ENCODE data around the gene KCNJ11. TPM values are rescaled to one million over a fixed set of nuclear protein-coding genes. Genes with fewer than 3 reads are reported as not detected.

Gene KCNJ11
- total RNA-seq, 1 donor from 2014 or later: 1.2 TPM

- no peak for DNase-seq
- Mint-ChIP-seq H3K4me3 (ENCODE audit: unreplicated experiment) (no peak overlapping the region), H3K27ac (ENCODE audit: unreplicated experiment) (no peak overlapping the region), H3K4me1 (ENCODE audit: low read depth, unreplicated experiment) (no peaks in the 10 kb centered on the region), H3K36me3 (ENCODE audit: unreplicated experiment) (peaks cover 40% of the 10 kb centered on the region), H3K9me3 (ENCODE audit: unreplicated experiment) (peaks cover 10% of the 10 kb centered on the region), H3K27me3 (ENCODE audit: unreplicated experiment) (no peaks in the 10 kb centered on the region)
- no peak for TF ChIP-seq CTCF (IDR thresholded peaks at IDR 0.05; ENCODE audit: partially characterized antibody, unreplicated experiment)
These were observed 18.7 kb downstream of the KCNJ11 start for GRCh38 chr11:17369684-17370243.

- H3K4me1 Mint-ChIP-seq (ENCODE audit: low read depth, unreplicated experiment): no peaks in the 10 kb centered on the region
- no peaks in the 10 kb centered on the region for H3K27me3 Mint-ChIP-seq (ENCODE audit: unreplicated experiment)
These were observed 19.4 kb downstream of the KCNJ11 start for GRCh38 chr11:17369094-17369493.

GRCh38 chr11:17368551-17368950 is 19.9 kb downstream of the KCNJ11 start:
- Mint-ChIP-seq H3K4me3 (ENCODE audit: unreplicated experiment) (no peak overlapping the region), H3K4me1 (ENCODE audit: low read depth, unreplicated experiment) (no peaks in the 10 kb centered on the region), H3K27ac (ENCODE audit: unreplicated experiment) (no peak overlapping the region), H3K36me3 (ENCODE audit: unreplicated experiment) (peaks cover 40% of the 10 kb centered on the region), H3K9me3 (ENCODE audit: unreplicated experiment) (peaks cover 10% of the 10 kb centered on the region), H3K27me3 (ENCODE audit: unreplicated experiment) (no peaks in the 10 kb centered on the region)
- no peak for DNase-seq
- TF ChIP-seq CTCF (IDR thresholded peaks at IDR 0.05; ENCODE audit: partially characterized antibody, unreplicated experiment): no peak

More at GRCh38 chr11:17369094-17369493, 19.4 kb downstream of the KCNJ11 start:
- no peak for DNase-seq
- Mint-ChIP-seq H3K9me3 (ENCODE audit: unreplicated experiment) (peaks cover 10% of the 10 kb centered on the region), H3K36me3 (ENCODE audit: unreplicated experiment) (peaks cover 40% of the 10 kb centered on the region), H3K4me3 (ENCODE audit: unreplicated experiment) (no peak overlapping the region), H3K27ac (ENCODE audit: unreplicated experiment) (no peak overlapping the region)
- TF ChIP-seq CTCF (IDR thresholded peaks at IDR 0.05; ENCODE audit: partially characterized antibody, unreplicated experiment): no peak

GRCh38 chr11:17366495-17366894 is 22.0 kb downstream of the KCNJ11 start:
- no peaks in the 10 kb centered on the region for H3K4me1 Mint-ChIP-seq (ENCODE audit: low read depth, unreplicated experiment)
- no peak for DNase-seq
- H3K27ac Mint-ChIP-seq (ENCODE audit: unreplicated experiment): no peak overlapping the region
- no peaks in the 10 kb centered on the region for H3K27me3 Mint-ChIP-seq (ENCODE audit: unreplicated experiment)
- peaks cover 28% of the 10 kb centered on the region for H3K36me3 Mint-ChIP-seq (ENCODE audit: unreplicated experiment)
- no peak for TF ChIP-seq CTCF (IDR thresholded peaks at IDR 0.05; ENCODE audit: partially characterized antibody, unreplicated experiment)
- H3K4me3 Mint-ChIP-seq (ENCODE audit: unreplicated experiment): no peak overlapping the region
- peaks cover 10% of the 10 kb centered on the region for H3K9me3 Mint-ChIP-seq (ENCODE audit: unreplicated experiment)

GRCh38 chr11:17354601-17354991 is 33.9 kb downstream of the KCNJ11 start:
- peak; percentile 85 for TF ChIP-seq CTCF (IDR thresholded peaks at IDR 0.05; ENCODE audit: partially characterized antibody, unreplicated experiment)

More at GRCh38 chr11:17354601-17354991, 33.9 kb downstream of the KCNJ11 start:
- H3K9me3 Mint-ChIP-seq (ENCODE audit: unreplicated experiment): peaks cover 8% of the 10 kb centered on the region
- peak overlapping the region; percentile 90 for H3K4me3 Mint-ChIP-seq (ENCODE audit: unreplicated experiment)
- no peak overlapping the region for H3K27ac Mint-ChIP-seq (ENCODE audit: unreplicated experiment)
- peaks cover 22% of the 10 kb centered on the region for H3K27me3 Mint-ChIP-seq (ENCODE audit: unreplicated experiment)
- peaks cover 11% of the 10 kb centered on the region for H3K4me1 Mint-ChIP-seq (ENCODE audit: low read depth, unreplicated experiment)
- H3K36me3 Mint-ChIP-seq (ENCODE audit: unreplicated experiment): no peaks in the 10 kb centered on the region
- peak; percentile 66 for DNase-seq

Data from glutamatergic neuron (in vitro differentiated cells).